NT2/D1 (cell line): Measurements from ENCODE around the gene FAM177A1.

ENCODE experiments used
- SUZ12 ChIP-seq: IDR thresholded peaks from 2 replicates; pipeline ENCODE4 v1.6.1; 2011; ENCODE audit not compliant: insufficient read length, insufficient read depth; ENCODE audit errors: extremely low read depth
- YY1 ChIP-seq: IDR thresholded peaks from 2 replicates; pipeline ENCODE4 v1.6.1; 2011; ENCODE audit not compliant: insufficient read length, insufficient read depth

- TF ChIP-seq YY1 (no peak), SUZ12 (no peak)
Measured at GRCh38 chr14:35085441-35085840, 39.4 kb downstream of the FAM177A1 start.
